ENCODE measurements around the gene TMTC4. TPM values are rescaled to one million over a fixed set of nuclear protein-coding genes. Genes with fewer than 3 reads are reported as not detected.
A peak's percentile ranks its signal among the peaks of the same experiment; 100 is the strongest.
"Not testable (repeated sequence)": the region's sequence is repeated elsewhere in the genome, so short reads cannot be mapped to it uniquely, and the experiment has no call there.

Gene TMTC4
- total RNA-seq, 1 experiment from 2014 or later = 13.0 TPM

GRCh38 chr13:100584896-100585295 is 89.7 kb downstream of the TMTC4 start:
- DNase-seq (ENCODE audit: low read depth) = no peak

DNA sequence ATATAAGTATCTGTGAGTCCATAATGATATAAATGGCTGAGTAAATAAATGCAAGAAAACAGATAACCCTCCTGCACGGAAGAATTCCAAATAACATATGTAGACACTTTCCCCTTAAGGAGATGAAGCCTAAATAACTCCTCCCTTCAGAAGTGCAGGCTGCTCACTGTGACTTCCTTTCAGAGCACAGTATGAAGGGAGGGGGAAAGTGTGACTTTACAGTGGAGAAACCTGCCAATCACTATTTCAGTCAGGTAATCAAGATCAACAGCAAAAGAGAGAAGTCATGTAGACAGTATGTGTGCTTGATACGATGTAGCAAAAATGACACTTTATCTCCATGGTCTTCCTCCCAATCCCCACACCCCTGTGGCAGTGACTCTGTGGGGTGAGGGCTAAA is 93.1 kb downstream of the TMTC4 start:
- no peak for DNase-seq (ENCODE audit: low read depth)

- DNase-seq (ENCODE audit: low read depth) = no peak
These were observed 93.6 kb downstream of the TMTC4 start for GRCh38 chr13:100581030-100581429.

DNA sequence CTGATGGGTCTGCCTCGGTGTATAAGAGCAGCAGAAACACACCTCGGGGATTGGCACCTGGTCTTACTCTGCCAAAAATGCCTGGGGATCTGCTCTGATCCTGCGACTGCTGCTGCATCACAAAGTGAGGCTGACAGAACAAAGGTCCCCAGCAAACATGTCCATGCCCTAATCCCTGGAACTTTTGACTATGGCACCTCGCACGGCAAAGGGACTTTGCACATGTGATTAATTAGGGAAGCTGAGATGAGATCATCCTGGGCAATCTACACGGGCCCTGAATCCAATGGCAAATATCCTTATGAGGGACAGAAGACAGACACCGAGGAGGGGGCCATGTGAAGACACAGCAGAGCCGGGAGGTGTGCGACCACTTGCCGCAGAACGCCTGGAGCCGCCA is 94.5 kb downstream of the TMTC4 start:
- DNase-seq (ENCODE audit: low read depth) = no peak

- DNase-seq (ENCODE audit: low read depth) = not testable (repeated sequence)
These were observed 97.4 kb downstream of the TMTC4 start for GRCh38 chr13:100577239-100577638.

- DNase-seq (ENCODE audit: low read depth) = peak; percentile 71
These were observed 101.5 kb downstream of the TMTC4 start for GRCh38 chr13:100573121-100573520.

GRCh38 chr13:100566543-100566942 is 108.1 kb downstream of the TMTC4 start:
- peak; percentile 20 for DNase-seq (ENCODE audit: low read depth)

DNA sequence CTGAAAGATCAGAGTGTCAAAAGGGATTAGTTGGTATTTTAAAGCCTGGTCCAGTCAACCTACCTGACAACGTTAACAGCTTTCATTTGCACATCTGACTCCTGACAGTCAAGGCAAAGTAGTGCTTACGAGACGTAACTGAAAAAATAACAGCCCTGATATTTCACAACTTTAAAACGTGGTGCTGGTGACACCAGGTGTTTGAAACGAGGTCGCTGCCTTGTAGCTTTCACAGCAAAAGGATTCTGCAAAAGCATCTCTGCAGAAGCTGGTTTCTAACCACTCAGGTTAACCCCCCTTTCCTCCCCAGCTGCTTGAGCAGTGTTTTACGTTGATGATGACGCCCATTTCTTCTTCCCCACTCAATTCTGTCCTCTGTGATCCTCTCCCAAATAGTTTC is 109.3 kb downstream of the TMTC4 start:
- DNase-seq (ENCODE audit: low read depth) = no peak

DNA sequence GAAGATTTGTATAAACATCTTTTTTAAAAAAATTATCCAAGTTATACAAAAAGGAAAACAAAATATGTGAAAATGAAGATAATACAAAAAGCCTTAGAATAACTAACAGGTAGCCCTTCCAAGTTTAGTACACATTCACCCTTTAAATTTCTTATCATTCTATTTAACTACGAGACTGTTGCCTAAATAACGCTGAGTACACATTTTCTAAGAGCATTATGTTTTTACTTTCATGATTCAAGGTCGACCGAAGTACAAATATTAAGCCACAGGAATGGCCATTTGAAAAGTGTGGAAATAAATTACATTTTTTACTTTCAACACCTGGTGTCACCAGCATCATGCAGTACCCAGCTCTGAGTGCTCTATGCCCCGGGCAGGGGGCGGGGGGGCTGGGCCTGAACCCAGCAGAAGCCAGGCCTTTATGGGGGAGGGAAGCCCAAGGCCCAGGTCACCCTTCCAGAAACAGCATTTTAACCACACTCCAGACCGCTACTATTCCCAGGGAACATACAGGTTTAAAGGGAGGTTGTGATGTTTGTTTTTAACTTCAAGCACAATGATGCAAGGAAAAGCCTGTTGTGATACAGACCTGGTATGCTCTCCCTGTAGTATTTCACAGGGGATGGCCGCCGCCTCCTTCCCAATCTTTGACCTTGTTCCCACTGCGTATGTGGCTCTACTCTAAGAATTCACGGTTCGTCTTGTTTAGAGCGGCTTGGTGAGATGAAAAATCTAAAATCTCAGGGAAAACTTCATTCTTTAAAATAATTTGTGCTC is 110.0 kb downstream of the TMTC4 start:
- no peak for DNase-seq (ENCODE audit: low read depth)

DNA sequence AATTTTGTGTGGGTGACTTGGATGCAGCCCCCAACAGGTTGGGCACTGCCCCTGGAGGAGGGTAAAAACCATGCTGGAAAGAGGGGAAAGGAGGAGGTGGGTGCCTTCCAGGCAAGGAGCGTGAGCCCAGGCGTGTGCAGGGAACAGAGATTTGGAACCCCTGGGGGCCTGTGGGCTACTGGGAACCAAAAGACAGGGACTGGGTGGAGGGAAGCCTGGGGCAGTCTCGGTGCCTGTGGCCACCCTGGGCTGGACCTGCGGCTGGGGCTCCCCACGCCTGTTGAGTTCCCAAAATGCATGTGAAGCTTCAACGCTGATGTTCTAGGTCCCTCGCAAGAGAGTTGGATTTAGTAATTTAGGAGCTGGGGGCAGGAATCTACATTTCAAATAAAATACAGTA is 110.8 kb downstream of the TMTC4 start:
- no peak for DNase-seq (ENCODE audit: low read depth)

GRCh38 chr13:100561599-100562204 is 112.9 kb downstream of the TMTC4 start:
- DNase-seq (ENCODE audit: low read depth) = no peak

GRCh38 chr13:100561158-100561499 is 113.5 kb downstream of the TMTC4 start:
- no peak for DNase-seq (ENCODE audit: low read depth)

DNA sequence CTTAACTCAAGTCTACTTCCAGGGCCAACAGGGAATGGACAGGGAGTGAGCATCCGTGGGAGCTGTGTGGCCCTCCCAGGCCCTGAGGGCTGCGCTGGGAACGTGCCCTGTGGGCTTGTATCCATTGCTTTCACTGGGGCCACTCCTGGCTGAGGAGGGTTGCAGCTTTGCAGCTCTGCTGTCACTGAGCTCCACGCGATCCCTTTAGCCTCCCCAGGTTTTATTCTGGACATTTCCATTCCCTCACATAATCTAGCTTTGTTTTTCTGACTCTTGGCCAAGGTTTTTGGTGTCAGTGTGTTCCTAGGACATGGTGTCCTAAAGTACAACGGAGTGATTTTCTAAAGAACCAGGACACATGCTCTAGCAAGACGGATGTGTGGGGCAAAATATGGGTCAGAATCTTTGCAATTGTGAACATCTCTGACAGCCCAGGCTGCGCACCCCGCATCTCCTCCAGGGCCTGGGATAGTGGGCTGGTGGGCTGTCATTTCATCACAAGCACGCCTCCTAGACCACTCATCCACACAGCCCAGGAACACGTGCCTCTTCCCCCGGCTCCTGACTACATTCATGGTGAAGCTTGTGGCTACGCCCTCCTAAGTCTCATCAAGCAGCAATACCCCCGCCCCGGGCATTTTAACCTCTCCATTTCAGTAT is 114.0 kb downstream of the TMTC4 start:
- no peak for DNase-seq (ENCODE audit: low read depth)

DNA sequence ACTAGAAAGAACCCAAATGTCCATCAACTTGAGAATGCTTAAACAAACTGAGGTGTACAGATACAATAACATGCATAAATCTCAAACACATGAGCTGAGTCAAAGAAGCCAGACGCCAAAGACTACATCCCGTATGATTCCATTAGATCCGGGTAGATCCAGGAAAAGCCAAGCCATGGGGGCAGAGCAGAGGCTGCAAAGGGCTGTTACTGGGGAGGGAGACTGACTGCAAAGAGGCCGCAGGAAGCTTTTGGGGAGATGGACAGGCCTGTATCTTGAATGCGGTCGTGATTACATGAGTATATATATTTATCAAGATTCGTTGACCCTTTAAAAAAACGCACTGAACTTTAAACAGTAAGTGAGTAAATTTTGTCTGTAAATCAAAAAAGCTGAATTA is 114.7 kb downstream of the TMTC4 start:
- no peak for DNase-seq (ENCODE audit: low read depth)

Other genes starting within 250 kb of the TMTC4 start
- gene GGACT, start 86.0 kb downstream of the TMTC4 start, total RNA-seq (2014; rRNA removed) = 0.77 and 1.8 TPM in 2 replicates

Measured in LHCN-M2 (cell line).